IPS-18a (cell line): ENCODE measurements around the gene KCNQ1OT1.

Source experiments
- H3K27ac ChIP-seq: one replicate; pipeline ENCODE4 v1.5.1; 2013; ENCODE audit warnings: low read length
- H3K27me3 ChIP-seq: one replicate; pipeline ENCODE4 v1.6.1; 2013; ENCODE audit warnings: mild to moderate bottlenecking, low read length; ENCODE audit not compliant: control insufficient read depth, insufficient read depth
- H3K36me3 ChIP-seq: one replicate; pipeline ENCODE4 v1.6.1; 2013; ENCODE audit warnings: low read depth, low read length; ENCODE audit not compliant: control insufficient read depth
- H3K4me1 ChIP-seq: one replicate; pipeline ENCODE4 v1.6.1; 2013; ENCODE audit warnings: low read depth, low read length; ENCODE audit not compliant: control insufficient read depth
- H3K4me3 ChIP-seq: one replicate; pipeline ENCODE4 v1.5.1; 2013; ENCODE audit warnings: low read length
- H3K9ac ChIP-seq: one replicate; pipeline ENCODE4 v1.6.1; 2013; ENCODE audit warnings: mild to moderate bottlenecking, low read length, moderate library complexity
- H3K9me3 ChIP-seq: one replicate; pipeline ENCODE4 v1.6.1; 2013; ENCODE audit warnings: low read depth, low read length; ENCODE audit not compliant: control insufficient read depth

Gene KCNQ1OT1

DNA sequence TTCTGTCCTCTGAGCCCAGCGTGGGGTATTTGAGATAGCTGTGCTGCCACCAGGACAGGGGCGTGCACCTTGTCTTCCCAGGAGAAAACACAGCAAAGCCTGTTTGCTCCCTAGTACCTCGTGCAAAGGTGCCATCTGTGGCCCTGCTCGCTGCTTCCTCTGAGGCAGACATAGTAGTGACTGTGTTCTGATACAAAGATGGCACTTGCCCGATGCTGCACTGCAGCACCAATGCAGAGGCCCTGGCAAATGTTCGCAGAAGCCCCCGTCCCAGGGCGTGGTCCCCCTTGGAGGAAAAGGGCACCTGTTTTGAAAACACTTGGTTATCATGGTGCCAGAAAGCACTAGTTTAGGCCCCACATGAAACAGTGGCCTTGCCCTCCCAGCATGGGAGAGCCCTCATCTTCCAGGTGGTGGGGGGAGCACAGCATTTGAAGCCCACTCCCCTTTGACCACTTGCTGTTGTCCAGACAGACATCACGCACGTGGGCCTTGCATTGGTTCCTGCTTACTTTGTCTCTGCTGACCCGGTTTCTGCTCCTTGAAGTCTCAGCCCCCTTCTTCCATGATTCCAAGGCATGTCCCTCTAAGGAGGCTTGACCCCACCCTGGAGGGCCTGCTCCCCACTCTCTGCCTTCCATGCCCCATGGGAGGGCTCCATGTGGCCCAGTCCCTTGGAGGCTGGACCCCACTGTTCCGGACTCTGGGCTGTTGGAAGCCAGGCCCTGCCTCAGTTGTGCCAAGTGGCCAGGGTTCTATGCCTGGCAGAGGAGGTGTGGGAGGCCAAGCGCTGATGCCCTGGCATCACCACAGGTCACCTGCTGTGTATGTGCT, 109.4 kb downstream of the KCNQ1OT1 start:
- Histone ChIP-seq H3K27me3 (peaks cover 100% of the 10 kb centered on the region), H3K9ac (no peak overlapping the region), H3K27ac (no peak overlapping the region), H3K36me3 (no peaks in the 10 kb centered on the region), H3K9me3 (no peaks in the 10 kb centered on the region), H3K4me3 (no peak overlapping the region), H3K4me1 (no peaks in the 10 kb centered on the region)

DNA sequence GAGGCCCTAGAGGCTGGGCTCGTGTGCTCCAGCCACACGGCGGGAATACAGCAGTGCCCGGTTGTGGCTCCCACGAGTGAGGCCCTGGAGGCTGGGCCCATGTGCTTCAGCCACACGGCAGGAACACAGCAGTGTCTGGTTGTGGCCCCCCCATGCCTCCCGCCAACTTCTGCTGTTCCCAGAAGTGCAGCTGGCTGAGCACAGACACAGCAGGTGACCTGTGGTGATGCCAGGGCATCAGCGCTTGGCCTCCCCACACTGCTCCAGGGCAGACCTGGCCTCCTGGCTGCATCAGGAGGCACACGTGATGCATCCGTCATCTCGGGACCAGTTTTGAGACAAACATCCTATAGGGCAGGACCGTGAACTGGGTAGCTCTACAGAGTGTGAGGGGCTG, 110.3 kb downstream of the KCNQ1OT1 start:
- Histone ChIP-seq H3K27me3 (peaks cover 100% of the 10 kb centered on the region), H3K27ac (no peak overlapping the region), H3K9ac (no peak overlapping the region)

DNA sequence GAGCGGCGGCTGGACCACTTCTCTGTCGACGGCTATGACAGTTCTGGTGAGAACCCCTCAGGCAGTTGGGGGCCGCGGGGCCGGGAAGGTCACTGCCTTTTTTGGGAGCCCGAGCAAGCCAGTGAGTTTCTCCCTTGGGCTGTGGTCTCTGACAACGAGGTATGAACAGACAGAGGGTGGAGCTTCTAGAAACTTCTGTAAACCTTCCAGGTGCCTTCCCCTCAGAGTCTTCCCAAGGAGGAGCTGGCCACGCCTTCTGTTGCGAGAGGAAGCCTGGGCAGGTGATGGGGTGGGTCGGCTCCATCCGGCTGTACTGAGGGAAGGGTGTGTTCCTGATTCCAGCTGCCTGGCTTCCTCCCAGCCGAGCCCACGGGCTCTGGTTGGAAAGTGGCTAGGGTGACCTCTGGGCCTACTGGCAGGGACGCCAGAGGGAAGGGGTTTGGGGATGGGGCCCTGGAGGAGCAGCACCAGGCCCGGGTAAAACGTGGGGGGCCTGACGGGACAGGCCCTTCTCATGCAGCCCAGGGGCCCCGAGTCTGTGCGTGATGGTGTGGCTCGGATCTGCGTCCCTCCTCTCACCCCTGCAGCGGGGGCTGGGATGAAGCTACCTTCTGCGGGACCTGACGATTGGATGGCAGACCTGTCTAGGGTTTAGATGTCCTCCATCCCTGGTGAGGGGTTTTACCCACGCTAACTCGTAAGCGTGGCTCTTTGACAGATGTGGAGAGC, 110.8 kb downstream of the KCNQ1OT1 start:
- no peaks in the 10 kb centered on the region for H3K9me3 ChIP-seq
- peaks cover 100% of the 10 kb centered on the region for H3K27me3 ChIP-seq
- no peaks in the 10 kb centered on the region for H3K4me1 ChIP-seq
- no peak overlapping the region for H3K9ac ChIP-seq
- H3K27ac ChIP-seq, result no peak overlapping the region
- H3K4me3 ChIP-seq, result no peak overlapping the region
- no peaks in the 10 kb centered on the region for H3K36me3 ChIP-seq

More for the DNA sequence above, 110.3 kb downstream of the KCNQ1OT1 start:
- no peak overlapping the region for H3K4me3 ChIP-seq
- H3K4me1 ChIP-seq, result no peaks in the 10 kb centered on the region
- no peaks in the 10 kb centered on the region for H3K9me3 ChIP-seq
- no peaks in the 10 kb centered on the region for H3K36me3 ChIP-seq

DNA sequence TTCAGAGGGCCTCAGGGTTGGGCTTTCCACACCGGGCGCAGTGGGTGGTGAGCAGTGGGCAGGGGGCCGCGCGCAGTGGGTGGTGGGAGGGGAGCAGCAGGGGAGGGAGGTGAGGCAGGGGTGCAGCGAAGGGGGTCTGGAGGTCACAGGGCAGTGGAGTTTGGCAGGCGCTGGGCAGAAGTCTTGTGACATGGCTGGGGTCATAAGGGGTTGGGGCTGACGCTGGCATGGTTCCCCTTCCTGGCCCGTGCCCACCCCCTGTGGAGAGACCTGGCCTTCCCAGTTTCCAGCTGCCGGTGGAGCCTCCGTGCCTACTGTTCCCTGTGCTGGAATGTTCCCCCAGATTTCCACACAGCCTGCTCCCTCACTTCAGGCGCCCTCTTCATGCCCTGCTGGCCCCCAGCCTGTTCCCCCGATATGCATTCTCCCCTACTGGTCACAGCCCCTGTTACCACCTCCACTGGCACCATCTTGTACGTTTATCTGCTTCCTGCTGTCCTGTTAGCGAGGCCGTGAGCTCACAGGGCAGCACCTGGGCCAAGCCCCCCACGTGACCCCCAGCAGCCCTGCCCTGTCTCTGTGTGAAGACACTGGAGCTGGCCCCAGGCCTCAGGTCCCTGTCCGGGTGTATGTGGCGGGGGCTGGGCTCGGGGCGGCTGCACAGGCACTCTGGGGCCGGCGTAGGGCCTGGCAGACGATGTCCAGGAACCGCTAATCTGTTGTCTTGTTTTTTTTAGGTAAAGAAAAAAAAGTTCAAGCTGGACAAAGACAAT, 111.6 kb downstream of the KCNQ1OT1 start:
- H3K9ac ChIP-seq, result no peak overlapping the region
- H3K4me1 ChIP-seq, result no peaks in the 10 kb centered on the region
- H3K36me3 ChIP-seq, result no peaks in the 10 kb centered on the region
- H3K27me3 ChIP-seq, result peaks cover 99% of the 10 kb centered on the region
- H3K27ac ChIP-seq, result no peak overlapping the region
- no peaks in the 10 kb centered on the region for H3K9me3 ChIP-seq
- H3K4me3 ChIP-seq, result no peak overlapping the region

DNA sequence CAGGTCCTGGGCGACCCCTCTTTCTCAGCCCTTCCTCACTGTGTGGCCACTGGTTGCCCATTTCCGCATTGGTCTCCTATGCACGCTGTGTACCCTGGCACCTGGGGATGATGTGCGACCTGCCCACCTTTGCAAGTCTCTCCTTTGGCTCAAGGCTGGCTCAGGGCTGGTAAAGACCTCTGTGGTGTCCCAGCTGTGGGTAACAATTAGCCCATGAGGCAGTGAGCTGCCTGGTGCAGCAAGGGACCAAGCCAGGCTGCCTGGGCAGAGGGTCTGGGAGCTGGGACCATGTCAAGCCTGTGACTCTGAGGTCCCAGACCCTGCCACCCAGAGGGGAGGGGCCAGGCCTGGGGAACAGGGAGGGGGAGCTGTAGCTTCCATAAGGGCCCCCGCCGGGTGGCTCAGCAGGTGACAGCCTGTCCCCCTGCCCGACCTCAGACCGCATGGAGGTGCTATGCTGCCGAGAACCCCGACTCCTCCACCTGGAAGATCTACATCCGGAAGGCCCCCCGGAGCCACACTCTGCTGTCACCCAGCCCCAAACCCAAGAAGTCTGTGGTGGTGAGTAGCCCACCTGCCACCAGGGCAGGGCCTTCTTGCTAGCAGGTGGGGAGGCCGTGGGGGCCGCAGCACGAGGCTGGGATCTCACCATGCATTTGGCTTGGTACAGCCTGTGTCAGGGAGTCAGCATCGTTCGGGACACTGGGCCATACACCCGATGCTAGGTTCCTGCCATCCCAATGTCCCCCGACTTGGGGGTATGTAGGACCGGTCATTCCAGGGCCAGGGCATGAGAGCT, 112.5 kb downstream of the KCNQ1OT1 start:
- peaks cover 97% of the 10 kb centered on the region for H3K27me3 ChIP-seq
- H3K36me3 ChIP-seq, result no peaks in the 10 kb centered on the region
- no peak overlapping the region for H3K4me3 ChIP-seq
- no peaks in the 10 kb centered on the region for H3K4me1 ChIP-seq
- no peak overlapping the region for H3K9ac ChIP-seq
- no peak overlapping the region for H3K27ac ChIP-seq
- no peaks in the 10 kb centered on the region for H3K9me3 ChIP-seq

DNA sequence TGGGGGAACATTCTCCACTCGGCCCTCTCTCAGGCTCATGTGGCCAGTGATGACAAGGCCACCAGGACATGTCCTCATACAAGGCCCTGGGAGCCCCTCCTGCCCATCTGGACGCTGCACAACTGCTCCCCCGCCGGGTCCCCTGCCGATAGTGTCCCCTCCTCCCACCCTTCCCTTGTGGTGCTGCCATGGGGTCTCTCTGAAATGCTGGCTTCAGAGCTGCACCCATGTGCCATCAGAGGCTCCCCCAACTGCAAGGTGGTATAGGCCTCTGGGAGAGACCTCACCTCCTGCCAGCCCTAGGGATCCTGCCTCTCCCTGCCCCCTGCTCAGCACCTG, 113.0 kb downstream of the KCNQ1OT1 start:
- Histone ChIP-seq H3K4me3 (no peak overlapping the region), H3K36me3 (no peaks in the 10 kb centered on the region), H3K27me3 (peaks cover 93% of the 10 kb centered on the region), H3K27ac (no peak overlapping the region), H3K9ac (no peak overlapping the region), H3K9me3 (no peaks in the 10 kb centered on the region), H3K4me1 (no peaks in the 10 kb centered on the region)

DNA sequence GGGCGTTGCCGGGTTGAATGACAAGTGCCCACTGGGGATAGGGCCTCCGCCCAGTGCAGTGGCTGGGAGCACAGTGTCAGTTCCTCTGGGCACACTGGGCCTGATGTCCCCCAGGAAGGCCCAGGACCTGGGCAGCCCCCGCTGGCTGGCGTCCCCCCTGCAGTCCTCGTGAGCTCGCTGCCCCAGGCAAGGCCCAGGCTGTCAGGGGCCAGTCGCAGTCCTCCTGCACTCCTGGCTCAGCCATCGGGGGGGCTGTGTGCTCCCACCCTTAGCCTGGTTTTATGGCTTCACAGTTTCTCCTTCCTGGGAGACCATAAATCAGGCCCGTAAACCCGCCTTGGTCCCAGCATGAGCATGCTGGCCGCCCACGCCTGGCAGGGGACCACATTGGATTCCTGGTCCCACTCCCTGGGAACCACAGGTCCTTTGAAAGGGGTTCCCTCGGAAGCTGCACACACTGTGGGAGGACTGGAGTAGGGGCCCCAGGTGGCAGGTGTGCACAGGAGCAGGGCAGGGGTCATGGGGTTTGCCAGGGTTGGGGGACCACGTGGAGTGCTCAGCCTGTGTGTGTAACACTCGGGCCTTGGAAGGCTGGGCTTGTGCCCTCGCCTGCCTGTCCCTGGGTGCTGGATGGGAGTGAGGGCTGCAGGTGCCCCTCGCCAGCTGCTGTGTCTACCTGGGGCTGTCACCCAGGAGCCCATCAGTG, 113.6 kb downstream of the KCNQ1OT1 start:
- Histone ChIP-seq H3K4me1 (no peaks in the 10 kb centered on the region), H3K4me3 (no peak overlapping the region), H3K36me3 (no peaks in the 10 kb centered on the region), H3K27me3 (peaks cover 93% of the 10 kb centered on the region), H3K9ac (no peak overlapping the region), H3K9me3 (no peaks in the 10 kb centered on the region), H3K27ac (no peak overlapping the region)

DNA sequence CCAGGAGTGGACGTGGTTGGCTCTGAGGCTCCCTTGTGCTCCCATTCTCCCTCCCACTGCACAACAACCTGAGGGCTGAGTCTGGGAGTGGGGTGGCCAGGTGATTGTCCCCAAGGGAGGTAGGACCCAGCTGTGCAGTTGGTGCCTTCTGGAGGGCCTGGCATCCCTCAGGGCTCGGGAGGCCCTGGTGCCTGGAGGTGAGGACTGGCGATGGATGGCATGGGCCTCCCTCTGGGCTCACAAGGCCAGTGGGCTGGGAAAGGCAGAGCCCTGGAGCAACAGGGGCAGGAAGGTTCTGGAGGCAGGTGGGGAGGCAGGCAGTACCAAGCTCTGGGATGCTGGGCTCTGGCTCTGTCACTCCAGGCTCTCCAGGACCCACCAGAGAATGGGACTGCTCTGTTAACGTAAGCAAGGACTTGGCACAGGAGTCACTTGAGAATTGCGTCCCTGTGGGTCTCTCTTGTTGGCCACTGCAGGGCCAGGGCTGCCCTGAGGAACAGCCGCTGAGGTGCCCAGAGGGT, 114.2 kb downstream of the KCNQ1OT1 start:
- H3K4me1 ChIP-seq, result no peaks in the 10 kb centered on the region
- H3K36me3 ChIP-seq, result no peaks in the 10 kb centered on the region
- H3K9me3 ChIP-seq, result no peaks in the 10 kb centered on the region
- H3K4me3 ChIP-seq, result no peak overlapping the region
- H3K27me3 ChIP-seq, result peaks cover 93% of the 10 kb centered on the region
- no peak overlapping the region for H3K9ac ChIP-seq
- H3K27ac ChIP-seq, result no peak overlapping the region

DNA sequence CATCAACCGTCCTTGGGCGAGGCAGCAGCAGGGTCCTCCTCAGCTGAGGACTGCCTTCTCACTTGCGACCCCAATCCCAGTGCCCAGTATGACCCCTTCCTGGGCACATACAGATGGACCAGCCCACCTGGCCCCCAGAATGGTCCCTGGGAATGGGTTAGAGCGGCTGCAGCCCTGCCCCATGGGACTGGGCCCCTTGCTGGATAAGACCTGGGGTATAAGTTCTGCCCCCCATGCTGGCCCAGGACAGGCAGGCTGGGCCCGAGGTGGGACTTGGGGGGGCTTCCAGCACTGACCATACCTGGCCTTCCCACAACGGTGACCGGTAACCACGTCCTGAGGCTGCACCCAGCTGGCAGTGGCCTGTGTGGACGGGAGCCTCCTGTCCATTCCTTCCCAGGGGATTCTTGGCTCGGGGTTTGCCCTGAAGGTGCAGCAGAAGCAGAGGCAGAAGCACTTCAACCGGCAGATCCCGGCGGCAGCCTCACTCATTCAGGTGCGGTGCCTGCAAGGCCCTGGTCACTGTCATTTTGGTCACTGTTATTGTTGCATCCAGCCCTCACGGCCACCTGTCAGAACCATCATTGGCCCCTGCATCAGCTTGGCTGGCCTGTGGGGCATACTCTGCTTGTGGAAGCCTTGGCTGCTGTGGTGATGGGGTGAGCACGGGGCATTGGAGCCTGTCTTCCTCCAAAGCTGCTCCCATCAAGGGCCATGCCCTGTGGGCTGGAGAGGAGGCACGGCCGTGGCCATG, 114.8 kb downstream of the KCNQ1OT1 start:
- Histone ChIP-seq H3K36me3 (no peaks in the 10 kb centered on the region), H3K4me3 (no peak overlapping the region), H3K9me3 (no peaks in the 10 kb centered on the region), H3K4me1 (no peaks in the 10 kb centered on the region), H3K9ac (no peak overlapping the region), H3K27ac (no peak overlapping the region), H3K27me3 (peaks cover 90% of the 10 kb centered on the region)

DNA sequence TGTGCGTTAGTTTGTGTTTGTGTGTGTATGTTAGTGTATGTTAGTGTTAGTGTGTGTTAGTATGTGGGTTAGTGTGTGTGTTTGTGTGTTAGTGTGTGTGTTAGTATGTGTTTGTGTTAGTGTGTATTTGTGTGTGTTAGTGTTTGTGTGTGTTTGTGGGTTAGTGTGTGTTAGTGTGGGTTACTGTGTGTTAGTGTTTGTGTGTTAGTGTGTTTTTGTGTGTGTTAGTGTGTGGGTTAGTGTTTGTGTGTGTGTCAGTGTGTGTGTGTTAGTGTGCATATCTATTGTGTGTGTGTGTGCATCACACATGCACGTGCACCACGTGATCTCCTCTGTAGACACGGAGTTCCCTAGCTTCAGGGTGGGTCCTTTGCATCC, 115.4 kb downstream of the KCNQ1OT1 start:
- Histone ChIP-seq H3K4me3 (no peak overlapping the region), H3K9ac (no peak overlapping the region), H3K4me1 (no peaks in the 10 kb centered on the region), H3K27me3 (peaks cover 87% of the 10 kb centered on the region), H3K27ac (no peak overlapping the region), H3K36me3 (no peaks in the 10 kb centered on the region), H3K9me3 (no peaks in the 10 kb centered on the region)
